OCI-LY1 (cell line): Measurements from ENCODE around the gene B4GALT2.

Experiments used
- CTCF ChIP-seq: fragments of 200-600 bp; sonication (generic), shearing (Covaris generic); IDR thresholded peaks from 2 replicates; pipeline ENCODE4 v1.5.1; 2017; ENCODE audit warnings: mild to moderate bottlenecking, antibody characterized with exemption, low read length, moderate library complexity, mixed read lengths
- EZH2 ChIP-seq: fragments of 200-600 bp; sonication (generic), shearing (Covaris generic); IDR thresholded peaks from 2 replicates; pipeline ENCODE4 v1.8.0; 2017; ENCODE audit warnings: borderline replicate concordance, mixed run types, mild to moderate bottlenecking, antibody characterized with exemption, low read length, moderate library complexity, mixed read lengths

GRCh38 chr1:43957407-43958040, 21.5 kb upstream of the B4GALT2 start:
- TF ChIP-seq CTCF (no peak), EZH2 (no peak)
